Subcutaneous abdominal adipose tissue (tissue), 5 donors: Measurements from ENCODE around the gene SAMD7.

Experiments used
- H3K27ac ChIP-seq: one replicate; pipeline ENCODE4 v1.7.0; 2013; ENCODE audit warnings: low read depth, mild to moderate bottlenecking, inconsistent platforms, low read length, moderate library complexity
- H3K27me3 ChIP-seq, 5 donors: one replicate each; pipeline ENCODE4 v1.7.0; 2013; ENCODE audit warnings: low read length in 5 of 5, inconsistent platforms in 1 of 5; ENCODE audit not compliant: control insufficient read depth in 5 of 5, insufficient read depth in 4 of 5
- H3K36me3 ChIP-seq, 5 donors: one replicate each; pipeline ENCODE4 v1.7.0; 2013; ENCODE audit warnings: low read length in 5 of 5; ENCODE audit not compliant: control insufficient read depth in 5 of 5, insufficient read depth in 5 of 5
- H3K4me1 ChIP-seq, 5 donors: one replicate each; pipeline ENCODE4 v1.7.0; 2013; ENCODE audit warnings: low read length in 5 of 5, mild to moderate bottlenecking in 3 of 5, moderate library complexity in 1 of 5; ENCODE audit not compliant: control insufficient read depth in 5 of 5, insufficient read depth in 5 of 5
- H3K4me3 ChIP-seq, 5 donors: one replicate each; pipeline ENCODE4 v1.7.0; 2013; ENCODE audit warnings: low read length in 5 of 5, low read depth in 1 of 5
- H3K9ac ChIP-seq, 5 donors: one replicate each; pipeline ENCODE4 v1.7.0; 2013; ENCODE audit warnings: low read length in 5 of 5, mild to moderate bottlenecking in 4 of 5, moderate library complexity in 3 of 5
- H3K9me3 ChIP-seq, 5 donors: one replicate each; pipeline ENCODE4 v1.7.0; 2013; ENCODE audit warnings: low read length in 5 of 5; ENCODE audit not compliant: control insufficient read depth in 5 of 5
- donor health status: healthy.
- donor health status: healthy.
- donor health status: healthy.
- donor health status: healthy.
- donor health status: healthy.

Gene SAMD7

DNA sequence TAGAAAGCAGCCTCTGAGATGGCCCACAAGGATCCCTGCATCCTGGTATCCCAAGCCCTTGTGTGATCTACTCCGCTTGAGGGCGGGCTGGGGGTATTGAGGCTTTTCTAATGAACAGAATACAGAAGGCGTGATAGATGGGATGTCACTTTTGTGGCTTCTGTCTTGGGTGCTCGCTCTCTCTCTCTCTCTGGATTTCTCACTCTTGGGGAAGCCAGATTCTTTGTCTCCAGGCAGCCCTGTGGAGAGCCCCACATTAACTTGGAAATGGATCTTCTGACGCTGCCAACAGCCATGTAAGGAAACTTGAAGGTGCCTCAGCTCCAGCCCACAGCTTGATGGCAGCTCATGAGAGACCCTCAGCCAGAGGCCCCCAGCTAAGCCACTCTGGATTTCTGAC is 28.4 kb downstream of the SAMD7 start:
- no peak overlapping the region for H3K4me3 ChIP-seq

GRCh38 chr3:169940470-169941181 is 29.3 kb downstream of the SAMD7 start:
- H3K9ac ChIP-seq = no peak overlapping the region
- H3K4me1 ChIP-seq = no peaks in the 10 kb centered on the region
- no peak overlapping the region for H3K27ac ChIP-seq
- no peaks in the 10 kb centered on the region for H3K27me3 ChIP-seq
- H3K4me3 ChIP-seq = no peak overlapping the region
- no peaks in the 10 kb centered on the region for H3K36me3 ChIP-seq
- H3K9me3 ChIP-seq = no peaks in the 10 kb centered on the region

More for the DNA sequence above, 28.4 kb downstream of the SAMD7 start:
- Histone ChIP-seq H3K9ac (no peak overlapping the region), H3K27ac (no peak overlapping the region), H3K4me1 (no peaks in the 10 kb centered on the region), H3K36me3 (no peaks in the 10 kb centered on the region), H3K27me3 (peaks cover 0 to under 1% (median 0%) of the 10 kb centered on the region in 5 donors), H3K9me3 (no peaks in the 10 kb centered on the region)

- Histone ChIP-seq H3K27me3 (no peaks in the 10 kb centered on the region), H3K4me1 (no peaks in the 10 kb centered on the region), H3K36me3 (no peaks in the 10 kb centered on the region), H3K27ac (no peak overlapping the region), H3K9me3 (no peaks in the 10 kb centered on the region), H3K9ac (no peak overlapping the region), H3K4me3 (no peak overlapping the region)
Observed at GRCh38 chr3:169945313-169945712, 33.9 kb downstream of the SAMD7 start.

GRCh38 chr3:169946336-169946735 is 35.0 kb downstream of the SAMD7 start:
- Histone ChIP-seq H3K27ac (no peak overlapping the region), H3K4me1 (no peaks in the 10 kb centered on the region), H3K27me3 (no peaks in the 10 kb centered on the region), H3K9me3 (no peaks in the 10 kb centered on the region), H3K9ac (no peak overlapping the region), H3K36me3 (no peaks in the 10 kb centered on the region), H3K4me3 (no peak overlapping the region)

GRCh38 chr3:169948559-169949448 is 37.4 kb downstream of the SAMD7 start:
- Histone ChIP-seq H3K4me3 (no peak overlapping the region), H3K4me1 (no peaks in the 10 kb centered on the region), H3K27me3 (no peaks in the 10 kb centered on the region), H3K9me3 (no peaks in the 10 kb centered on the region), H3K9ac (no peak overlapping the region), H3K27ac (no peak overlapping the region), H3K36me3 (no peaks in the 10 kb centered on the region)

DNA sequence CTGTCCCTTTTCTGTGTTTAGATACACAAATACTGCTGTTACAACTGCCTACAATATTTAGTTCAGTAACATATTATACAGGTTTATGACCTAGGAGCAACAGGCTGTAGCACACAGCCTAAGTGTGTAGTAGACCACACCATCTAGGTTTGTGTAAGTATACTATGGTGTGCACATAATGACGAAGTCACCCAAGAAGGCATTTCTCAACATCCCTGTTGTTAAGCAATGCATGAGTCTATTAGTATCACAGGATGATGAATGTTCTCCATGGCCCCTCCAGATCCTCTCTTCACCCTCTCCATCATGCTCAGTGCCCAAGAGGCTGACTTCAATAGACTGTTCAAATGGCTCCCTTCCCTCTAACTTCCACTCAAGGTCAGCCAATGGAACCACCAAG is 40.7 kb downstream of the SAMD7 start:
- no peak overlapping the region for H3K4me3 ChIP-seq
- no peak overlapping the region for H3K9ac ChIP-seq
- H3K4me1 ChIP-seq = no peaks in the 10 kb centered on the region
- H3K9me3 ChIP-seq = no peaks in the 10 kb centered on the region
- H3K36me3 ChIP-seq = no peaks in the 10 kb centered on the region
- H3K27me3 ChIP-seq = no peaks in the 10 kb centered on the region
- H3K27ac ChIP-seq = no peak overlapping the region

DNA sequence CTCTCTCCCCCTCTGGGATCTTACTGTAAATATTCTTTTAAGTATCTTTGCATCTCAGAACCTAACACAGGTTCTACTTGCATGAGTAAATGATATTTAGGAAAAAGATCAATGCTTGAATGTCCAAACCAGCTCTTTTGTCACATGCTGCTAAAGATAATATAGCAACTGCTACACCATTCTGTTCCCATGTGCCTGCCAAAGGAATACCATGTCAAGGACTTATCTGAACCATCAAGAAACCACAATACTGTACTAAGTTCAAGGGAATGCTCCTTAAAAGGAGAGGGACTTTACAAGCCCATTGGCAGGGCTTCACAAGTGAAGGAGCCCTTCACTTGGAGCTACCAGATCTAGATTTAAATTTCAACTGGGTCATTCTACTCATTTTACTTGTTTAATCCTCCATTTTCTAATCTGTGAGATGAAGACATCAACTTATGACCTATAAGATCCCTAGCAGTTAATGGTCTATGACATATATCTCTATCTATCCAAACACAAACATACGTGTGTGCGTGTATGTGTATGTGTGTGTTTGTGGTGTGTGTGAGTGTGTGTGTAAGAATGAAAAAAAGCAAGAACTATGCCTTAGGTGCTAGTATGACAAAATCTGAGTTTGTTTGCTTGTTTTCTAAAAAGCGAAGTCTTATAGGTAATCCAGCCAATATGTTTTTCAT is 42.2 kb downstream of the SAMD7 start:
- Histone ChIP-seq H3K4me3 (no peak overlapping the region), H3K9ac (no peak overlapping the region), H3K27ac (no peak overlapping the region), H3K27me3 (no peaks in the 10 kb centered on the region), H3K4me1 (no peaks in the 10 kb centered on the region), H3K36me3 (no peaks in the 10 kb centered on the region), H3K9me3 (no peaks in the 10 kb centered on the region)

- no peak overlapping the region for H3K4me3 ChIP-seq
- no peak overlapping the region for H3K27ac ChIP-seq
- H3K9ac ChIP-seq = no peak overlapping the region
- no peaks in the 10 kb centered on the region for H3K36me3 ChIP-seq
- no peaks in the 10 kb centered on the region for H3K4me1 ChIP-seq
- H3K9me3 ChIP-seq = no peaks in the 10 kb centered on the region
- H3K27me3 ChIP-seq = no peaks in the 10 kb centered on the region
Observed at GRCh38 chr3:169954142-169954756, 42.9 kb downstream of the SAMD7 start.

GRCh38 chr3:169955406-169955805 is 44.0 kb downstream of the SAMD7 start:
- Histone ChIP-seq H3K4me3 (no peak overlapping the region), H3K9ac (no peak overlapping the region), H3K4me1 (no peaks in the 10 kb centered on the region), H3K9me3 (no peaks in the 10 kb centered on the region), H3K27ac (no peak overlapping the region), H3K27me3 (no peaks in the 10 kb centered on the region), H3K36me3 (no peaks in the 10 kb centered on the region)
